ENCODE data around the gene MOGAT1. TPM values are rescaled to one million over a fixed set of nuclear protein-coding genes. Genes with fewer than 3 reads are reported as not detected.

MOGAT1 gene
- total and polyA plus RNA-seq, 2 of the 8 experiments (the other 6 are each of a cell fraction or from before 2014, with no cell fraction given), result 0.11 to 0.67 TPM

DNA sequence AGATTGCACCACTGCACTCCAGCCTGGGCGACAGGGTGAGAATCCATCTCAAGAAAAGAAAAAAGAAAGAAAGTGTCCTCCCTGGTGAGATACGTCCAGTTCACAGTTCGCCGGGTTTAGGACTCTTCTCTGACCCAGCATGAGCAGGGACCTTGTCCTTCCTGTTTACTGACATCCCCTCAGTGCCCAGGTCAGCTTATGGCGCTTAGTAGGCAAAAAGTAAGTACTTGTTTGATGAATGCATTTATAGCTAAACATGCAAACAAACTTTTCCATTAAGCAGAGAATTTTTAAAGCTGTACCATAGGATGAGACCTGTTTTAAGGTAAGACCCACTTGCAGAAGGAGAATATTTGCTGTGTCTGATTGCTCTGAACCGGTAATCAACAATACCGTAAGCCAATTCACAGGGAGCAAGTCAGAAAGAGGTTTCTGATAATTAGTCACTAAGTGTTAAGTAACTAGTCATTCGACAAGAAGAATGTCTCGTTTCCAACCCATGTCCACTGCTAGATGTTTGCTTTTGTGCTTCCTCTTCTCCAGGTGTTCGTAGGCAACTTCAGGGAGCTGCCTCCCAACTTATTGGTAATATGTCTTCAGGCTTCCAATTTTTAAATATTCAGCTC lies 40.0 kb downstream of the MOGAT1 start:
- no peak overlapping the region for H3K4me2 ChIP-seq (ENCODE audit: insufficient read depth in 1 of 2, low read depth in 2 of 2, low read length in 2 of 2)
- no peak overlapping the region for H3K23ac ChIP-seq (ENCODE audit: insufficient read length)
- no peak overlapping the region for H4K8ac ChIP-seq (ENCODE audit: extremely low read depth, insufficient read depth, low read length)
- no peaks in the 10 kb centered on the region for H3K79me2 ChIP-seq (ENCODE audit: control insufficient read depth in 1 of 2, insufficient read depth in 2 of 2, low read length in 2 of 2)
- H4K20me1 ChIP-seq (replicated peaks in 1 of 2; ENCODE audit: control insufficient read depth in 1 of 2, insufficient read depth in 2 of 2, low read length in 2 of 2), result no peaks in the 10 kb centered on the region
- no peak overlapping the region for H2BK5ac ChIP-seq (ENCODE audit: low read depth, low read length)
- no peak overlapping the region for H2BK12ac ChIP-seq (ENCODE audit: low read depth, low read length)
- H3K14ac ChIP-seq (ENCODE audit: insufficient read length), result no peak overlapping the region
- DNase-seq (ENCODE audit: low read depth in 1 of 2, low spot score in 2 of 2), result no peak
- no peak overlapping the region for H2BK20ac ChIP-seq (ENCODE audit: low read length)
- peaks cover 0 to 6% (median 0%) of the 10 kb centered on the region in 4 experiments; a peak in 4 of 7 replicates for H3K4me1 ChIP-seq (replicated peaks in 1 of 4; ENCODE audit: control insufficient read depth in 3 of 4, insufficient read depth in 4 of 4, low read length in 3 of 4)
- H3K79me1 ChIP-seq (ENCODE audit: low read depth, low read length), result no peaks in the 10 kb centered on the region; the same call in 1 of the 2 replicates
- H4K91ac ChIP-seq (replicated peaks; ENCODE audit: insufficient read length, low read length), result no peak overlapping the region
- no peak overlapping the region for H2BK120ac ChIP-seq (replicated peaks; ENCODE audit: low read depth, low read length)
- no peaks in the 10 kb centered on the region for H3K27me3 ChIP-seq (replicated peaks in 1 of 4; ENCODE audit: control insufficient read depth in 3 of 4, extremely low read depth in 1 of 4, insufficient read depth in 3 of 4, low read length in 3 of 4)
- no peak for TF ChIP-seq FOSL1 (IDR thresholded peaks at IDR 0.05; ENCODE audit: insufficient read depth, low read depth, low read length)
- H2BK15ac ChIP-seq (ENCODE audit: low read length), result no peak overlapping the region
- H3K27ac ChIP-seq (ENCODE audit: low read depth, low read length), result no peak overlapping the region
- H3K23me2 ChIP-seq (ENCODE audit: low read depth, low read length), result no peaks in the 10 kb centered on the region; the same call in 1 of the 2 replicates
- ChIA-PET POLR2A (ENCODE audit: partially characterized antibody) (no interaction called here), CTCF (ENCODE audit: partially characterized antibody) (interaction anchor here (1.1 to 2.0 kb wide), 3 partner anchors 20 to 228 kb away, joined by 3 to 7 read pairs (median 6); no protein-coding TSS in a partner anchor)
- H2AK5ac ChIP-seq (ENCODE audit: low read depth, low read length), result no peak overlapping the region
- no peak overlapping the region for H3K4me3 ChIP-seq (ENCODE audit: extremely low read depth in 1 of 4, insufficient read depth in 2 of 4, low read depth in 3 of 4, low read length in 4 of 4)
- no peak overlapping the region for H4K5ac ChIP-seq (ENCODE audit: insufficient read length, low read depth, low read length)
- no peaks in the 10 kb centered on the region for H3K9me3 ChIP-seq (ENCODE audit: insufficient read depth in 2 of 2, low read depth in 1 of 2, low read length in 1 of 2)
- H3K18ac ChIP-seq (ENCODE audit: extremely low read depth, low read length), result no peak overlapping the region
- no peaks in the 10 kb centered on the region for H3K36me3 ChIP-seq (ENCODE audit: control insufficient read depth in 2 of 4, insufficient read depth in 4 of 4, low read length in 3 of 4)
- no peak overlapping the region for H3K9ac ChIP-seq (replicated peaks in 1 of 4; ENCODE audit: extremely low read depth in 1 of 4, low read depth in 3 of 4, low read length in 3 of 4)
- no peak overlapping the region for H2AFZ ChIP-seq (ENCODE audit: low read length)
- WGBS, 2 experiments (ENCODE audit: extremely low coverage in 1 of 2, insufficient coverage in 1 of 2, insufficient read length in 1 of 2, insufficient replicate concordance in 2 of 2, low coverage in 1 of 2, low lambda C conversion rate in 2 of 2, missing lambda C conversion rate in 1 of 2), result 94% methylated on average over 10 of the region's 10 CpGs; no CpG with 5 or more reads in 1 of the 2 experiments
- H3K56ac ChIP-seq (replicated peaks; ENCODE audit: insufficient read length, low read depth, low read length), result no peak overlapping the region
- no peak overlapping the region for H3K4ac ChIP-seq (replicated peaks; ENCODE audit: insufficient read length, low read depth, low read length)
- no peak for FAIRE-seq
